Lung (tissue), 12 donors: ENCODE measurements around the gene EXOSC5. TPM values are rescaled to one million over a fixed set of nuclear protein-coding genes. Genes with fewer than 3 reads are reported as not detected.
"Not testable (repeated sequence)": the region's sequence is repeated elsewhere in the genome, so short reads cannot be mapped to it uniquely, and the experiment has no call there.

Experiments used
- ATAC-seq: fragments of 200-7000 bp; cut with Tn5 transposase; one replicate; pipeline ENCODE4 v1.9.1; 2020; ENCODE audit warnings: moderate number of reproducible peaks; ENCODE audit not compliant: insufficient read depth, low FRiP score
- DNase-seq, 3 donors: peaks; one replicate each; pipeline ENCODE4 v3.0.0-alpha.2; 2013 to 2017
- H3K27ac ChIP-seq, 2 donors: one replicate each; pipeline ENCODE4 v1.5.1; 2013; ENCODE audit warnings: mild to moderate bottlenecking in 2 of 2, moderate library complexity in 2 of 2, control low read depth in 1 of 2, inconsistent platforms in 1 of 2, low read depth in 1 of 2, low read length in 1 of 2
- H3K27me3 ChIP-seq, 3 donors: one replicate each; pipeline ENCODE4 v1.5.1; 2013; ENCODE audit warnings: low read length in 2 of 3; ENCODE audit not compliant: control insufficient read depth in 3 of 3, insufficient read depth in 3 of 3
- H3K36me3 ChIP-seq, 4 donors: one replicate each; pipeline ENCODE4 v1.5.1; 2013; ENCODE audit warnings: low read length in 4 of 4, mild to moderate bottlenecking in 1 of 4, moderate library complexity in 1 of 4; ENCODE audit not compliant: control insufficient read depth in 4 of 4, insufficient read depth in 4 of 4
- H3K4me1 ChIP-seq, 5 donors: one replicate each; pipeline ENCODE4 v1.5.1; 2013; ENCODE audit warnings: low read length in 5 of 5, mild to moderate bottlenecking in 2 of 5, moderate library complexity in 1 of 5; ENCODE audit not compliant: control insufficient read depth in 5 of 5, insufficient read depth in 5 of 5
- H3K4me3 ChIP-seq: one replicate; pipeline ENCODE4 v1.5.1; 2013; ENCODE audit warnings: mild to moderate bottlenecking, control low read depth, moderate library complexity
- H3K9ac ChIP-seq, 2 donors: one replicate each; pipeline ENCODE4 v1.5.1; 2013; ENCODE audit warnings: low read length in 2 of 2, control low read depth in 1 of 2; ENCODE audit not compliant: insufficient read depth in 1 of 2
- H3K9me3 ChIP-seq, 4 donors: one replicate each; pipeline ENCODE4 v1.5.1; 2013; ENCODE audit warnings: low read length in 3 of 4, mild to moderate bottlenecking in 1 of 4, moderate library complexity in 1 of 4; ENCODE audit not compliant: control insufficient read depth in 4 of 4, insufficient read depth in 3 of 4
- CTCF ChIP-seq: IDR thresholded peaks from 2 replicates; pipeline ENCODE4 v1.5.1; 2012; ENCODE audit warnings: mild to moderate bottlenecking; ENCODE audit errors: control extremely low read depth, extremely low read depth
- WGBS, 2 donors: extraction: QIAGEN DNeasy Blood & Tissue Kit; methylation state at CpG; one replicate each; pipeline ENCODE4 v1.1.7; 2013; 5-methylcytosine and 5-hydroxymethylcytosine counted together
- polyA plus RNA-seq, 2 donors: library from polyadenylated mRNA; stranded (reverse); fragments of 200-250 nt; gene quantifications; one replicate each; pipeline ENCODE4 v1.2.1, GENCODE V29; 2013
- total RNA-seq, 2 donors: library from RNA; depleted of rRNA in 1 of 2; stranded (reverse); fragments of >200 nt in 1 of 2; gene quantifications; one replicate each; pipeline ENCODE4 v1.2.1, GENCODE V29; 2014 to 2021
- donor health status: control.
- donor health status: control.
- donor health status: Bipolar disorder and iron deficiency.
- donor health status: healthy.
- donor health status: DM: yes; HTN: yes; CAD: no.

Gene EXOSC5
- total and polyA plus RNA-seq, 4 donors, result 6.3 to 34.4 (median 27.1) TPM

- DNase-seq (no peak), ATAC-seq (no peak)
- Histone ChIP-seq H3K9me3 (peaks cover 0 to 1% (median 0%) of the 10 kb centered on the region in 4 donors), H3K36me3 (peaks cover 0 to 15% (median 9%) of the 10 kb centered on the region in 4 donors), H3K9ac (no peak overlapping the region), H3K4me3 (no peak overlapping the region), H3K27ac (no peak overlapping the region), H3K4me1 (peaks cover 0 to 8% (median 0%) of the 10 kb centered on the region in 5 donors), H3K27me3 (no peaks in the 10 kb centered on the region)
- WGBS, 2 donors, result 94 to 99% methylated on average over 7 of the region's 7 CpGs
- TF ChIP-seq CTCF, result no peak
These were observed 40.9 kb upstream of the EXOSC5 start for GRCh38 chr19:41437944-41438574.

- H3K4me1 ChIP-seq, result peaks cover 0 to 8% (median 0%) of the 10 kb centered on the region in 5 donors
- H3K9me3 ChIP-seq, result peaks cover 0 to 5% (median 0%) of the 10 kb centered on the region in 4 donors
- ATAC-seq, result no peak
- no peak overlapping the region for H3K9ac ChIP-seq
- no peaks in the 10 kb centered on the region for H3K27me3 ChIP-seq
- H3K27ac ChIP-seq, result no peak overlapping the region
- DNase-seq, result no peak
- no peak overlapping the region for H3K4me3 ChIP-seq
- H3K36me3 ChIP-seq, result peaks cover 0 to 29% (median 22%) of the 10 kb centered on the region in 4 donors
- no peak for TF ChIP-seq CTCF
These were observed 39.5 kb upstream of the EXOSC5 start for GRCh38 chr19:41436674-41436951.

DNA sequence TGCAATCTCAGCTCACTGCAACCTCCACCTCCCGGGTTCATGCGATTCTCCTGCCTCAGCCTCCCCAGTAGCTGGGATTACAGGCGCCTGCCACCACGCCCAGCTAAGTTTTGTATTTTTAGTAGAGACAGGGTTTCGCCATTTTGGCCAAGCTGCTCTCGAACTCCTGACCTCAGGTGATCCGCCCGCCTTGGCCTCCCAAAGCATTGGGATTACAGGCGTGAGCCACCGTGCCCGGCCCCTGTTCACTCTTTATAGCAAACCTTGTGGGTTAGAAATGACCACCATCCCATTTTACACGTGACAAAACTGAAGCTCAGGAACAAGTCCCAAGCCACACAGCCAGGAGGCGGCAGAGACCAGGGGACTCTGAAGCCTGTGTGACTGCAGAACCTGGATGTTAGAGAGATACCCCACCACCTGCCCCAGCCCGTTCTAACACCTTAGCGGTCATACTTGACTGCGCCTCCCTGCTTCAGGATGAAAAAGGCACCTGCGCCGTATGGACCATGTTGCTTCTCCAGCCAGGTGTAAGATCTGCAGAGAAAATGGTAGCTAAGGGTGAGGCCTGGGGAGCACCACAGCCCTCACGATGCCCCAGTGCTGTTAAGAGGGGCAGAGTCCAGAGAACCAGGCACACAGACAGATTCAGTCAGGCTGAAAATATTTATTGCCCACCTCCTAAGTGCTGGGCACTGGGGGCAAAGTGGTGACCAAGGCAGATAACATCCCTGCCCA, 38.9 kb upstream of the EXOSC5 start:
- no peak overlapping the region for H3K4me3 ChIP-seq

GRCh38 chr19:41435376-41435775, 38.2 kb upstream of the EXOSC5 start:
- H3K27ac ChIP-seq, H3K4me1 ChIP-seq, ATAC-seq, DNase-seq, H3K27me3 ChIP-seq, H3K4me3 ChIP-seq, H3K9me3 ChIP-seq, H3K9ac ChIP-seq: not testable (repeated sequence)
- 97 to 98% methylated on average over 11 of the region's 11 CpGs for WGBS, 2 donors
- H3K36me3 ChIP-seq, result peaks cover 0 to 30% (median 22%) of the 10 kb centered on the region in 4 donors

More for the DNA sequence above, 38.9 kb upstream of the EXOSC5 start:
- H3K27me3 ChIP-seq, result no peaks in the 10 kb centered on the region
- DNase-seq (no peak), ATAC-seq (no peak)
- no peak overlapping the region for H3K27ac ChIP-seq
- peaks cover 0 to 3% (median 0%) of the 10 kb centered on the region in 4 donors for H3K9me3 ChIP-seq
- peaks cover 0 to 8% (median 0%) of the 10 kb centered on the region in 5 donors for H3K4me1 ChIP-seq
- WGBS, 2 donors, result 95 to 97% methylated on average over 19 of the region's 19 CpGs
- no peak overlapping the region for H3K9ac ChIP-seq
- TF ChIP-seq CTCF, result no peak
- peaks cover 0 to 30% (median 22%) of the 10 kb centered on the region in 4 donors for H3K36me3 ChIP-seq
